Stomach (tissue), 9 donors: Measurements from ENCODE around the gene SPG7. TPM values are rescaled to one million over a fixed set of nuclear protein-coding genes. Genes with fewer than 3 reads are reported as not detected.

Source experiments
- DNase-seq, 2 donors: peaks; one replicate each; pipeline versions ENCODE4 v3.0.0 to v3.0.0-alpha.2; 2013 to 2019
- H3K27ac ChIP-seq, 5 donors: fragments of 200-600 bp in 4 of 5; sonication (generic) in 4 of 5; one replicate each; pipeline ENCODE4 v1.5.1; 2013 to 2019; ENCODE audit warnings: mild to moderate bottlenecking in 1 of 5, moderate library complexity in 1 of 5
- H3K27me3 ChIP-seq, 3 donors: fragments of 200-600 bp; sonication (generic); one replicate each; pipeline ENCODE4 v1.5.1; 2017 to 2019; ENCODE audit warnings: mixed run types in 1 of 3
- H3K36me3 ChIP-seq, 4 donors: fragments of 200-600 bp; sonication (generic); 1 replicate in 3 of 4; 2 replicates in 1 of 4; pipeline ENCODE4 v1.5.1; 2016 to 2019
- H3K4me1 ChIP-seq, 4 donors: fragments of 200-600 bp; sonication (generic); one replicate each; pipeline ENCODE4 v1.5.1; 2016 to 2019
- H3K4me3 ChIP-seq, 4 donors: fragments of 200-600 bp; sonication (generic) in 3 of 4; one replicate each; pipeline ENCODE4 v1.5.1; 2016 to 2019; ENCODE audit warnings: mild to moderate bottlenecking in 1 of 4
- H3K9me3 ChIP-seq, 4 donors: fragments of 200-600 bp; sonication (generic); one replicate each; pipeline ENCODE4 v1.5.1; 2016 to 2019
- CTCF ChIP-seq, 7 experiments: fragments of 450-650 bp in 4 of 7; fragments of 200-600 bp in 3 of 7; sonication (generic) in 3 of 7; IDR thresholded peaks; one replicate each; pipeline ENCODE4 v1.5.1; 2016 to 2019; ENCODE audit warnings: antibody characterized with exemption in 7 of 7, control low read depth in 2 of 7, mild to moderate bottlenecking in 1 of 7
- EP300 ChIP-seq: sonication (generic); formaldehyde crosslinking; IDR thresholded peaks from one replicate; pipeline ENCODE4 v1.6.1; 2017; ENCODE audit warnings: antibody characterized with exemption
- POLR2A ChIP-seq, 4 donors: fragments of 450-650 bp; IDR thresholded peaks; one replicate each; pipeline ENCODE4 v1.6.1; 2016; ENCODE audit warnings: antibody characterized with exemption in 4 of 4, control low read depth in 2 of 4, mild to moderate bottlenecking in 1 of 4, moderate library complexity in 1 of 4
- POLR2AphosphoS5 ChIP-seq, 3 donors: sonication (generic); formaldehyde crosslinking; IDR thresholded peaks; one replicate each; pipeline ENCODE4 v1.6.1; 2016; ENCODE audit warnings: antibody characterized with exemption in 3 of 3
- WGBS, 5 donors: extraction: QIAGEN DNeasy Blood & Tissue Kit in 3 of 5; methylation state at CpG; one replicate each; pipeline versions ENCODE4 v1.1.5 to v1.1.7; 2013 to 2018; 5-methylcytosine and 5-hydroxymethylcytosine counted together
- intact Hi-C: fragments of 100-400 bp; cut with DNase I; formaldehyde crosslinking; loops from one replicate; pipeline ENCODE4 v1.15.1; 2023; ENCODE audit warnings: low total_unique reads
- polyA plus RNA-seq, 3 donors: library from polyadenylated mRNA; stranded (reverse); fragments of 200-250 nt; gene quantifications; one replicate each; pipeline ENCODE4 v1.2.3, GENCODE V29; 2013
- total RNA-seq, 5 donors: library from RNA; depleted of rRNA; stranded (reverse); fragments of >200 nt; gene quantifications; one replicate each; pipeline versions ENCODE4 v1.1.0 to v1.2.3, GENCODE V29; 2014 to 2016
- donor health status: healthy with polysubstance abuse.
- donor health status: Bipolar disorder and iron deficiency.
- donor health status: healthy.

SPG7 gene
- total and polyA plus RNA-seq, 8 donors, result 30.0 to 363 (median 157) TPM

DNA sequence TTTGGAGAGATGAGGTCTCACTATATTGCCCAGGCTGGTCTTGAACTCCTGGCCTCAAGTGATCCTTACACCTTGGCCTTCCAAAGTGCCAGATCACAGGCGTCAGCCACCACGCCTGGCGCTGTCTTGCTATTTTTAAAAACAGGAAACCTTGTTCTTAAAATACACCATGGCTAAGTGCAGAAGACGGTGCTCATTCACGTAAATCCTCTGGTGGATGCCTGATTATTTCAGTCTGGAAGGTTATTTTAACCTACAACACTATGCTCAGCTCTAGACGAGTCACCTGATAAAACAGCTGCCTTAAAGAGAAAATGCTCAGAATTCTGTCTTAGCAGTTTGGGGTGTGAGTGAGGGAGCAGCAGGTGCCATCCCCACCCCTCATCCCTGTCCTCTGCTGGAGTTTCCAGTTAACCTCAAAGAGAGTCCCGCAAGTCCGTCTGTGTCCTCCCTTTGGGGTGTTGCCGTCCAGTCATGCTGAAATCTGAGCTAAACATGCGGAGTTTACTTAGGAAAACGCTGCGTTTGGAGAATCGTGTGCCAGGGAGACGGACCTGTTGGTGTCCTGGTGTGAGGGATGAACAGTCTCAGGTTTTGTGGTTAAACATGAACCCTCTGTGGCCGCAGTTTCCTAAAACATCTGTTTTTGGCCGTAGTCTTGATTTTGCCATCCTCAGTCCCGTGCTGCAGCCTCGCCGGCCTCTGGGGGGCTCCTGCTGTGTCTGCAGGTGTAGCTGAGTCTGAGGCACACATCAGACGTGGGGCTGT lies 17.1 kb downstream of the SPG7 start:
- Histone ChIP-seq H3K4me1 (no peaks in the 10 kb centered on the region), H3K4me3 (no peak overlapping the region), H3K36me3 (peaks cover 65 to 100% (median 100%) of the 10 kb centered on the region in 4 donors), H3K27me3 (no peaks in the 10 kb centered on the region), H3K27ac (no peak overlapping the region), H3K9me3 (no peaks in the 10 kb centered on the region)
- TF ChIP-seq CTCF (IDR thresholded peaks at IDR 0.05), result no peak
- TF ChIP-seq EP300, result no peak
- TF ChIP-seq POLR2AphosphoS5 (IDR thresholded peaks at IDR 0.05), result no peak
- TF ChIP-seq POLR2A (IDR thresholded peaks at IDR 0.05), result no peak
- intact Hi-C loops, result no loop called here
- DNase-seq, result no peak
- WGBS, 5 donors, result 72 to 83% (median 79%) methylated on average over 20 of the region's 20 CpGs

DNA sequence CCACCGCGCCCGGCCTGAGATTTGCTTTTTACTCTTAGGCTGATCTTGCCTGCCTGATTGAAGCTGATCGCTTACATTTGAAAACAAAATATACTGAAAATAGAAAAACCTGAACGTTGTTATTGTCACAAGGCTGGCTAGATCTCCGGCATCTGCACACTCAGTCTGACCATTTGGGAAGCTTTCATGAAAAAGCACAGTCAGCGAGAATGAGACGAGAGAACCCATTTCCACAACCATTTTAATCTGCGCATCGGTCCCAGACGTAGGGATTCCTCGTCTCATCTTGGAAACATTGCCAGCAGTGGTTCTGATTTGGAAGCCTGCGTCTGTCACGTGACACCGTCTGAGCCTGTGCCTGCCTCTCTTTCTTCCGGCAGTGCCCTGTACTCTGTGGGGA lies 20.9 kb downstream of the SPG7 start:
- peaks cover 0 to 10% (median 0%) of the 10 kb centered on the region in 4 donors for H3K4me1 ChIP-seq
- no peak overlapping the region for H3K27ac ChIP-seq
- H3K36me3 ChIP-seq, result peaks cover 81 to 100% (median 100%) of the 10 kb centered on the region in 4 donors
- intact Hi-C loops, result no loop called here
- no peak for DNase-seq
- TF ChIP-seq POLR2AphosphoS5 (IDR thresholded peaks at IDR 0.05) (no peak), POLR2A (IDR thresholded peaks at IDR 0.05) (no peak)
- WGBS, 5 donors, result 84 to 92% (median 87%) methylated on average over 16 of the region's 16 CpGs
- H3K27me3 ChIP-seq, result no peaks in the 10 kb centered on the region
- no peaks in the 10 kb centered on the region for H3K9me3 ChIP-seq
- no peak overlapping the region for H3K4me3 ChIP-seq

GRCh38 chr16:89530401-89531381 lies 22.5 kb downstream of the SPG7 start:
- 92 to 94% (median 93%) methylated on average over 37 of the region's 37 CpGs for WGBS, 5 donors
- TF ChIP-seq POLR2AphosphoS5 (IDR thresholded peaks at IDR 0.05) (no peak), POLR2A (IDR thresholded peaks at IDR 0.05) (no peak), CTCF (IDR thresholded peaks at IDR 0.05) (no peak), EP300 (no peak)
- intact Hi-C loops, result no loop called here
- DNase-seq, result no peak
- Histone ChIP-seq H3K27me3 (no peaks in the 10 kb centered on the region), H3K36me3 (peaks cover 78 to 100% (median 100%) of the 10 kb centered on the region in 4 donors), H3K9me3 (no peaks in the 10 kb centered on the region), H3K27ac (no peak overlapping the region), H3K4me1 (peaks cover 0 to 20% (median 0%) of the 10 kb centered on the region in 4 donors), H3K4me3 (no peak overlapping the region)

- no peak overlapping the region for H3K4me3 ChIP-seq
- H3K9me3 ChIP-seq, result no peaks in the 10 kb centered on the region
- intact Hi-C loops, result no loop called here
- H3K4me1 ChIP-seq, result peaks cover 0 to 24% (median 0%) of the 10 kb centered on the region in 4 donors
- TF ChIP-seq POLR2AphosphoS5 (IDR thresholded peaks at IDR 0.05), result no peak
- H3K27ac ChIP-seq, result peak overlapping the region in 1 of 5 donors; percentile 3
- no peaks in the 10 kb centered on the region for H3K27me3 ChIP-seq
- H3K36me3 ChIP-seq, result peaks cover 78 to 99% (median 96%) of the 10 kb centered on the region in 4 donors
- DNase-seq, result no peak
- WGBS, 5 donors, result 88 to 94% (median 91%) methylated on average over 31 of the region's 31 CpGs
These were observed 23.8 kb downstream of the SPG7 start for GRCh38 chr16:89531821-89532526.
